ENCODE results near the gene CMIP. TPM values are rescaled to one million over a fixed set of nuclear protein-coding genes. Genes with fewer than 3 reads are reported as not detected.
A peak's percentile ranks its signal among the peaks of the same experiment; 100 is the strongest.

Gene CMIP
- polyA plus RNA-seq, 3 donors = 0.85 to 61.9 (median 0.93) TPM

DNA sequence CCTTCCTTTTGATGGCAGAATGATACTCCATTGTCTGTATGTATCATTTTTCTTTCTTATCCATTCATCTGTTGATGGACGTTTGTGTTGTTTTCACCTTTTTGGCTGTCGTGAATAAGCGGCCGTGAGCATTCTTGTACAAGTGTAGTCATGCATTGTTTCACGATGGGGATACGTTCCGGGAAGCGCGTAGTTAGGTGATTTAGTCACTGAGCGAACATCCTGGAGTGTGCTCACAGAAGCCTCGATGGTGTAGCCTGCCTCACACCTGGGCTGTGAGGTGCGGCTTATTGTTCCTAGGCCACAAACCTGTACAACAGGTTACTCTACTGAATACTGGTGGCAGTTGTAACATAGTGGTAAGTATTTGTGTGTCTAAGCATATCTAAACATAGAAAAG is 136.5 kb downstream of the CMIP start:
- H3K4me3 ChIP-seq (replicated peaks in 1 of 3; ENCODE audit: low read depth in 2 of 3, low read length in 3 of 3) = no peak overlapping the region
- no peak overlapping the region for H3K9ac ChIP-seq (ENCODE audit: insufficient read depth, low read length, poor library complexity, severe bottlenecking)
- Mint-ChIP-seq H3K4me3 (no peak overlapping the region), H3K4me1 (peaks cover 12% of the 10 kb centered on the region), H3K9me3 (no peaks in the 10 kb centered on the region), H3K27ac (peak overlapping the region in 3 of 7 donors; percentile 13 to 80 (median 15)), H3K36me3 (peaks cover 22 to 32% of the 10 kb centered on the region in 2 donors), H3K27me3 (ENCODE audit: low read depth in 3 of 3) (no peaks in the 10 kb centered on the region)
- H3K9me3 ChIP-seq (replicated peaks in 1 of 2; ENCODE audit: control insufficient read depth in 1 of 2, insufficient read depth in 1 of 2, low read length in 2 of 2) = no peaks in the 10 kb centered on the region
- 92% methylated on average over 10 of the region's 12 CpGs for WGBS (ENCODE audit: insufficient coverage)
- TF ChIP-seq, protein P1, sequence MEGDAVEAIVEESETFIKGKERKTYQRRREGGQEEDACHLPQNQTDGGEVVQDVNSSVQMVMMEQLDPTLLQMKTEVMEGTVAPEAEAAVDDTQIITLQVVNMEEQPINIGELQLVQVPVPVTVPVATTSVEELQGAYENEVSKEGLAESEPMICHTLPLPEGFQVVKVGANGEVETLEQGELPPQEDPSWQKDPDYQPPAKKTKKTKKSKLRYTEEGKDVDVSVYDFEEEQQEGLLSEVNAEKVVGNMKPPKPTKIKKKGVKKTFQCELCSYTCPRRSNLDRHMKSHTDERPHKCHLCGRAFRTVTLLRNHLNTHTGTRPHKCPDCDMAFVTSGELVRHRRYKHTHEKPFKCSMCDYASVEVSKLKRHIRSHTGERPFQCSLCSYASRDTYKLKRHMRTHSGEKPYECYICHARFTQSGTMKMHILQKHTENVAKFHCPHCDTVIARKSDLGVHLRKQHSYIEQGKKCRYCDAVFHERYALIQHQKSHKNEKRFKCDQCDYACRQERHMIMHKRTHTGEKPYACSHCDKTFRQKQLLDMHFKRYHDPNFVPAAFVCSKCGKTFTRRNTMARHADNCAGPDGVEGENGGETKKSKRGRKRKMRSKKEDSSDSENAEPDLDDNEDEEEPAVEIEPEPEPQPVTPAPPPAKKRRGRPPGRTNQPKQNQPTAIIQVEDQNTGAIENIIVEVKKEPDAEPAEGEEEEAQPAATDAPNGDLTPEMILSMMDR (IDR thresholded peaks at IDR 0.05) = no peak
- H3K36me3 ChIP-seq (replicated peaks in 1 of 2; ENCODE audit: control insufficient read depth in 1 of 2, insufficient read depth in 2 of 2, low read length in 2 of 2) = peaks cover 7 to 63% of the 10 kb centered on the region in 2 donors
- no peak overlapping the region for H2AFZ ChIP-seq (ENCODE audit: insufficient read depth, low read depth, low read length, poor library complexity, severe bottlenecking)
- H3K27me3 ChIP-seq (ENCODE audit: control insufficient read depth in 2 of 2, insufficient read depth in 2 of 2, low read length in 2 of 2) = no peaks in the 10 kb centered on the region
- peaks cover 83% of the 10 kb centered on the region for H3K79me2 ChIP-seq (ENCODE audit: insufficient read depth, low read length)
- DNase-seq = no peak
- H3K4me2 ChIP-seq (replicated peaks; ENCODE audit: extremely low read depth, low read length, poor library complexity, severe bottlenecking) = no peak overlapping the region
- no peaks in the 10 kb centered on the region for H3K4me1 ChIP-seq (ENCODE audit: control insufficient read depth in 1 of 2, insufficient read depth in 2 of 2, low read length in 2 of 2)
- H4K20me1 ChIP-seq (ENCODE audit: insufficient read depth, low read length) = peaks cover 99% of the 10 kb centered on the region
- no peak overlapping the region for H3K27ac ChIP-seq (ENCODE audit: low read depth in 1 of 2, low read length in 2 of 2)
- intact Hi-C loops (cut with micrococcal nuclease) = no loop called here

DNA sequence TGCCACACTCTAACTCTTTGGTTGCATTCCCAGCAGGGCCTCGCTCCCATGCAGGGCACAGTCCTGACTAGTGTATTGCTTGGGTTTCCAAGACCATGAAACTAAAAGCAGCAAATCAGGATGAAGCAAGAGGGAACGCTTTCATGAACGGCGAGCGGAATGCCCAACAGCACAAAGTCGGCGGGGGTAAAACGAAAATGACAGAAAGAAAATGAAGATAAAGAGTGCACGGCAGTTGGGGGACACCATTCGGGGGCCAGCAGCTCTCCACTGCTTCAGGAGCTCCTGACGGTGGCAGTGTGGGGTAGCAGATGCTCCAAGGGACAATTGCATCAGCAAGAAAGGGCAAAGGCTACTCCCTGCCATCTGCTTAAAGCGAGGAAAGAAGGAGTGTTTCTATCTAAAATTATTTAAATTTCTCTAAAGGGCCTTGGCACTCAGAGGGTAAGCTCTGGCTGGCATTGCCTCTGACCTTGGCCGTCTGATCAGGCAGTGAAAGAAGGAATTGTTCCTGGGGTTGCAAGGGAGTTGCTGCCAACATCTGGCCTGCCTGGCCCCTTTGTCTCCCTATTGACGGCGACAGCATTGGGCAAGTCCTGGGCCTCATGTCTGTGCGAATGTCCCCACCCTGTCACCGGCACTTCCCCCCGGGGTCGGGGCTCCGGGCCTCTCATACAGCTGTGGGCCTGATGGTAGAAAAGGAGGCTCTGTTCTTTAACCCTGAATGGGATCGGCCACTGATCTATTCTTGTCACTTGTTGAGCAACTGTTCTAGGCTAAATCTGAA is 138.2 kb downstream of the CMIP start:
- H4K20me1 ChIP-seq (ENCODE audit: insufficient read depth, low read length) = peaks cover 100% of the 10 kb centered on the region
- peak overlapping the region in 1 of 2 donors; percentile 33 for H3K27ac ChIP-seq (ENCODE audit: low read depth in 1 of 2, low read length in 2 of 2)
- H3K4me2 ChIP-seq (replicated peaks; ENCODE audit: extremely low read depth, low read length, poor library complexity, severe bottlenecking) = no peak overlapping the region
- H2AFZ ChIP-seq (ENCODE audit: insufficient read depth, low read depth, low read length, poor library complexity, severe bottlenecking) = no peak overlapping the region
- Mint-ChIP-seq H3K4me1 (peaks cover 12% of the 10 kb centered on the region), H3K27me3 (ENCODE audit: low read depth in 3 of 3) (peaks cover 0 to 1% (median 0%) of the 10 kb centered on the region in 3 donors), H3K36me3 (peaks cover 22 to 38% of the 10 kb centered on the region in 2 donors), H3K27ac (peak overlapping the region in 6 of 7 donors; percentile 0 to 76 (median 49)), H3K4me3 (no peak overlapping the region), H3K9me3 (no peaks in the 10 kb centered on the region)
- TF ChIP-seq, protein P1 (IDR thresholded peaks at IDR 0.05) = no peak
- peaks cover 14 to 68% of the 10 kb centered on the region in 2 donors for H3K36me3 ChIP-seq (replicated peaks in 1 of 2; ENCODE audit: control insufficient read depth in 1 of 2, insufficient read depth in 2 of 2, low read length in 2 of 2)
- H3K4me3 ChIP-seq (replicated peaks in 1 of 3; ENCODE audit: low read depth in 2 of 3, low read length in 3 of 3) = no peak overlapping the region
- intact Hi-C loops (cut with micrococcal nuclease) = no loop called here
- H3K4me1 ChIP-seq (ENCODE audit: control insufficient read depth in 1 of 2, insufficient read depth in 2 of 2, low read length in 2 of 2) = no peaks in the 10 kb centered on the region
- H3K79me2 ChIP-seq (ENCODE audit: insufficient read depth, low read length) = peaks cover 94% of the 10 kb centered on the region
- no peak overlapping the region for H3K9ac ChIP-seq (ENCODE audit: insufficient read depth, low read length, poor library complexity, severe bottlenecking)
- no peaks in the 10 kb centered on the region for H3K9me3 ChIP-seq (replicated peaks in 1 of 2; ENCODE audit: control insufficient read depth in 1 of 2, insufficient read depth in 1 of 2, low read length in 2 of 2)
- no peaks in the 10 kb centered on the region for H3K27me3 ChIP-seq (ENCODE audit: control insufficient read depth in 2 of 2, insufficient read depth in 2 of 2, low read length in 2 of 2)
- 69% methylated on average over 15 of the region's 21 CpGs for WGBS (ENCODE audit: insufficient coverage)
- no peak for DNase-seq

Data from CD14-positive monocyte (primary cell).